ENCODE measurements around the gene CANX. TPM values are rescaled to one million over a fixed set of nuclear protein-coding genes. Genes with fewer than 3 reads are reported as not detected.

The CANX gene
- total and polyA plus RNA-seq, 9 of the 15 experiments (the other 6 are each of a cell fraction or from before 2014, with no cell fraction given), result 155 to 893 (median 589) TPM

DNA sequence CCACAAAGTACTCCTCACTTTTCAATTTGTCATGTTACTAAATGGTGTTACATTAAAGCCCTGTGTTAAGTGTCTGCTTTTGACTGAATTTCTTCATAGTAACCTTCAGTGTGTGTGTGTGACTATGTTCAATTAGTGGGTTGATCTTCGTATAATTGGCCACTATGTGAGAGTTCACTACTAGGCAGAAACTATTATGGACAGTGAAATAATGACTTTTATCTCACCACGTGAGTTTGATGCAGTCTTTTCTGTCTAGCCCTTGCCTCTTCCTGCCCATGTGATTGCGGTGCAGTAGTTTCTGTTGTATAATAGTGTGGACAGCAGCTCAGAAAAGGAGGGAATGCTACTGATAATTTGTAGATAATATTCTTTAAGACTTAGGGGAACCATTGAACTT is 32.1 kb downstream of the CANX start (continued):
- TF ChIP-seq, protein P1, sequence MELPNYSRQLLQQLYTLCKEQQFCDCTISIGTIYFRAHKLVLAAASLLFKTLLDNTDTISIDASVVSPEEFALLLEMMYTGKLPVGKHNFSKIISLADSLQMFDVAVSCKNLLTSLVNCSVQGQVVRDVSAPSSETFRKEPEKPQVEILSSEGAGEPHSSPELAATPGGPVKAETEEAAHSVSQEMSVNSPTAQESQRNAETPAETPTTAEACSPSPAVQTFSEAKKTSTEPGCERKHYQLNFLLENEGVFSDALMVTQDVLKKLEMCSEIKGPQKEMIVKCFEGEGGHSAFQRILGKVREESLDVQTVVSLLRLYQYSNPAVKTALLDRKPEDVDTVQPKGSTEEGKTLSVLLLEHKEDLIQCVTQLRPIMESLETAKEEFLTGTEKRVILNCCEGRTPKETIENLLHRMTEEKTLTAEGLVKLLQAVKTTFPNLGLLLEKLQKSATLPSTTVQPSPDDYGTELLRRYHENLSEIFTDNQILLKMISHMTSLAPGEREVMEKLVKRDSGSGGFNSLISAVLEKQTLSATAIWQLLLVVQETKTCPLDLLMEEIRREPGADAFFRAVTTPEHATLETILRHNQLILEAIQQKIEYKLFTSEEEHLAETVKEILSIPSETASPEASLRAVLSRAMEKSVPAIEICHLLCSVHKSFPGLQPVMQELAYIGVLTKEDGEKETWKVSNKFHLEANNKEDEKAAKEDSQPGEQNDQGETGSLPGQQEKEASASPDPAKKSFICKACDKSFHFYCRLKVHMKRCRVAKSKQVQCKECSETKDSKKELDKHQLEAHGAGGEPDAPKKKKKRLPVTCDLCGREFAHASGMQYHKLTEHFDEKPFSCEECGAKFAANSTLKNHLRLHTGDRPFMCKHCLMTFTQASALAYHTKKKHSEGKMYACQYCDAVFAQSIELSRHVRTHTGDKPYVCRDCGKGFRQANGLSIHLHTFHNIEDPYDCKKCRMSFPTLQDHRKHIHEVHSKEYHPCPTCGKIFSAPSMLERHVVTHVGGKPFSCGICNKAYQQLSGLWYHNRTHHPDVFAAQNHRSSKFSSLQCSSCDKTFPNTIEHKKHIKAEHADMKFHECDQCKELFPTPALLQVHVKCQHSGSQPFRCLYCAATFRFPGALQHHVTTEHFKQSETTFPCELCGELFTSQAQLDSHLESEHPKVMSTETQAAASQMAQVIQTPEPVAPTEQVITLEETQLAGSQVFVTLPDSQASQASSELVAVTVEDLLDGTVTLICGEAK (IDR thresholded peaks at IDR 0.05), result 0 out of 2 replicates have a peak, but pooled peaks have one; percentile 1
- TF ChIP-seq, protein P1 (CRISPR knock-in tag; IDR thresholded peaks at IDR 0.05), result no peak
- TF ChIP-seq POLR2AphosphoS2 (IDR thresholded peaks at IDR 0.05; ENCODE audit: low read length) (0 out of 2 replicates have a peak, but pooled peaks have one; percentile 41), SMARCB1 (IDR thresholded peaks at IDR 0.05; ENCODE audit: insufficient read length, low read depth) (no peak), TGIF2 (CRISPR knock-in tag; IDR thresholded peaks at IDR 0.05) (no peak), FOXK1 (CRISPR knock-in tag; IDR thresholded peaks at IDR 0.05; ENCODE audit: borderline replicate concordance) (no peak), HDAC1 (IDR thresholded peaks at IDR 0.05) (peak in 1 of 2 experiments; percentile 23; a peak in 1 of 4 replicates), RBM34 (IDR thresholded peaks at IDR 0.05; ENCODE audit: borderline replicate concordance, insufficient read depth, low read length) (no peak), GTF2A2 (tag; IDR thresholded peaks at IDR 0.05) (no peak), SMARCA5 (IDR thresholded peaks at IDR 0.05) (no peak), ZNF140 (CRISPR knock-in tag; IDR thresholded peaks at IDR 0.05) (no peak), C11orf30 (IDR thresholded peaks at IDR 0.05; ENCODE audit: low read depth) (no peak), SIN3A (IDR thresholded peaks at IDR 0.05; ENCODE audit: borderline replicate concordance in 2 of 2, control insufficient read depth in 1 of 2, low read depth in 2 of 2, low read length in 2 of 2) (0 out of 4 replicates have a peak, but pooled peaks of 1 of the 2 experiments have one; percentile 21)
- TF ChIP-seq, protein P2, sequence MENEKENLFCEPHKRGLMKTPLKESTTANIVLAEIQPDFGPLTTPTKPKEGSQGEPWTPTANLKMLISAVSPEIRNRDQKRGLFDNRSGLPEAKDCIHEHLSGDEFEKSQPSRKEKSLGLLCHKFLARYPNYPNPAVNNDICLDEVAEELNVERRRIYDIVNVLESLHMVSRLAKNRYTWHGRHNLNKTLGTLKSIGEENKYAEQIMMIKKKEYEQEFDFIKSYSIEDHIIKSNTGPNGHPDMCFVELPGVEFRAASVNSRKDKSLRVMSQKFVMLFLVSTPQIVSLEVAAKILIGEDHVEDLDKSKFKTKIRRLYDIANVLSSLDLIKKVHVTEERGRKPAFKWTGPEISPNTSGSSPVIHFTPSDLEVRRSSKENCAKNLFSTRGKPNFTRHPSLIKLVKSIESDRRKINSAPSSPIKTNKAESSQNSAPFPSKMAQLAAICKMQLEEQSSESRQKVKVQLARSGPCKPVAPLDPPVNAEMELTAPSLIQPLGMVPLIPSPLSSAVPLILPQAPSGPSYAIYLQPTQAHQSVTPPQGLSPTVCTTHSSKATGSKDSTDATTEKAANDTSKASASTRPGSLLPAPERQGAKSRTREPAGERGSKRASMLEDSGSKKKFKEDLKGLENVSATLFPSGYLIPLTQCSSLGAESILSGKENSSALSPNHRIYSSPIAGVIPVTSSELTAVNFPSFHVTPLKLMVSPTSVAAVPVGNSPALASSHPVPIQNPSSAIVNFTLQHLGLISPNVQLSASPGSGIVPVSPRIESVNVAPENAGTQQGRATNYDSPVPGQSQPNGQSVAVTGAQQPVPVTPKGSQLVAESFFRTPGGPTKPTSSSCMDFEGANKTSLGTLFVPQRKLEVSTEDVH (IDR thresholded peaks at IDR 0.05; ENCODE audit: low read depth, partially characterized antibody), result peak; percentile 29
- TF ChIP-seq, protein P3, sequence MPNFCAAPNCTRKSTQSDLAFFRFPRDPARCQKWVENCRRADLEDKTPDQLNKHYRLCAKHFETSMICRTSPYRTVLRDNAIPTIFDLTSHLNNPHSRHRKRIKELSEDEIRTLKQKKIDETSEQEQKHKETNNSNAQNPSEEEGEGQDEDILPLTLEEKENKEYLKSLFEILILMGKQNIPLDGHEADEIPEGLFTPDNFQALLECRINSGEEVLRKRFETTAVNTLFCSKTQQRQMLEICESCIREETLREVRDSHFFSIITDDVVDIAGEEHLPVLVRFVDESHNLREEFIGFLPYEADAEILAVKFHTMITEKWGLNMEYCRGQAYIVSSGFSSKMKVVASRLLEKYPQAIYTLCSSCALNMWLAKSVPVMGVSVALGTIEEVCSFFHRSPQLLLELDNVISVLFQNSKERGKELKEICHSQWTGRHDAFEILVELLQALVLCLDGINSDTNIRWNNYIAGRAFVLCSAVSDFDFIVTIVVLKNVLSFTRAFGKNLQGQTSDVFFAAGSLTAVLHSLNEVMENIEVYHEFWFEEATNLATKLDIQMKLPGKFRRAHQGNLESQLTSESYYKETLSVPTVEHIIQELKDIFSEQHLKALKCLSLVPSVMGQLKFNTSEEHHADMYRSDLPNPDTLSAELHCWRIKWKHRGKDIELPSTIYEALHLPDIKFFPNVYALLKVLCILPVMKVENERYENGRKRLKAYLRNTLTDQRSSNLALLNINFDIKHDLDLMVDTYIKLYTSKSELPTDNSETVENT (CRISPR knock-in tag; IDR thresholded peaks at IDR 0.05), result no peak
